Measurements from ENCODE around the gene TRIM66.

Gene TRIM66

DNA sequence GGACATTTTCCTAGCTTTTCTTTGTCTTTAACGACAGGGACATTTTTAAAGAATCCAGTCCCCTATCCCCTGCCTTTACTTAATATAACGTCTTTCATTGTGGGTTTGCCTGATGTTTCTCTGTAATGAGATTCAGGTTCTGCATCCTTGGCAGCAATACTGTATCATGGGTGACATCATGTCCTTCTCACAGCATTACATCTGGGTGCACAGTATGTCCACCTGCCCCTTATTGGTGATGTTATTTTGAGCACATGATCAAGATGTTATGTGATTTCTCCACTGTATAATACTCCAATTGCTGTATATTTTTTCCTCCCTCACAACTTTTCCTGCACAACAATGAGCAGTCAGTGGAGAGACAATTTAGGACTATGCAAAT, 78.8 kb downstream of the TRIM66 start:
- no peak for DNase-seq

DNA sequence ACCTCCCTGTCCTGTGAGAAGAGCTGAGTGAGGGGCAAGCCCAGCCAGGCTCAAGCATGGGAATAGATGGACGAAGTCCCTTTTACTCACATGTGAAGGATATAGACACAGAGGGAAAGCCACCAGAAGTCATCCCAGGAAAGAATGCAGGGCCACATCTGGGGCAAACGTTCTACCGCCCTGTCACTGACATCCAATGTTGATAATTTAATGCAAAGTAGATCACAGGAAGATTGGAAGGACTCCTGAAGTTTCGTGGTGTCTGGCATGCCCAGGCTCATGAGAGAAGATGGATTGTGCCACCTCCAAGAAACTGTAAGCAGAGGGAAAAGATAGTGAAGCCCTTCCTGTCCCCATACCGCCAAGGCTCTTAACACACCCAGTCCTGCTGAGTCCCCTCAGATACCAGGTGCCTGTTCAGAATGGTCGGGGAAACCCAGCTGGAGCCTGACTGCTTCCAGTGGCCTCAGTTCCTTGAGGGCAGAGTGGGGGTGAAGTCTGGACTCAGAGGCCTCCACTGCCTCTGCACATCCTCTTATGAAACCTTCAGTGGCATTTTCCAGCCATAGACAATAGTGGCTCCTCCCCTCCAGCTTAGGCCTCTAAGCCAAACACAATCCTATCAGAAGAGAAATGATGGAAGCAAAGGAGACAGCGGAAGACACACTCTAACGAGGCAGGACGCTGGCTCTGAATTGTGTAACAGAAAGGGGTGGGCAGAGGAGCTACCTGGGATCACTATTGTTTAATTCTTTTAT, 80.9 kb downstream of the TRIM66 start:
- no peak for DNase-seq

DNA sequence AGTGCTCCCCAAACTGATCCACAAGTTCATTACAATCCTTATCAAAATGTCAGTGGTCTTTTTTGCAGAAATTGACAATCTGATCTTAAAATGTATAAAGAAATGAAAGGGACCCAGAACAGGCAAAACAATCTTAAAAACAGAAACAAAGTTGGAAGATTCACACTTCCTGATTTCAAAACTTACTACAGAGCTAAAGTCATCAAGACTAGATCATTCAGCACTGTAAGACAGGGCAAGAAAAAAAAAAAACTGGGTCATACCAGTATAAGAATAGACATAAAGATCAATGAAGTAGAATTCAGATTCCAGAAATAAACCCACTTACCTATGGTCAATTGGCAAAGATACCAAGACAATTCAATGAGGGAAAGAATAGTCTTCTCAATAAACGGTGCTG, 84.0 kb downstream of the TRIM66 start:
- DNase-seq = no peak

DNA sequence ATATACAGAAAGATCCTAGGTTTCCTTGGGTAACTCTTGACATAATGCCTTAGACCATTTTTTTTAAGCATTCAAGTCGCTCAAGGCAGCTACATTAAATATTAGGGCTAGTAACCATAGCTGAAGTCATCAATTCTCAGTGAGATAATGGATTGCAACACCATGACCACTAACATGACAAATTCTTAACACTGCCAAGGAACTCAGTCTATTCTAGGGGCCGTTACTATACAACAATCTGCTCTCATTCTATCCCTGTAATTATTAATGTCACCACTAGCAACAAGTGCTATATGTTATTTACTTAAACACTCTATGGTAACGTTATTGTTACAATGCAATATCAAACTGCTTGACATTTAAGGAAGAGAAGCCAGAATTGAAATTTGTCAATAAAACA, 85.3 kb downstream of the TRIM66 start:
- no peak for DNase-seq

DNA sequence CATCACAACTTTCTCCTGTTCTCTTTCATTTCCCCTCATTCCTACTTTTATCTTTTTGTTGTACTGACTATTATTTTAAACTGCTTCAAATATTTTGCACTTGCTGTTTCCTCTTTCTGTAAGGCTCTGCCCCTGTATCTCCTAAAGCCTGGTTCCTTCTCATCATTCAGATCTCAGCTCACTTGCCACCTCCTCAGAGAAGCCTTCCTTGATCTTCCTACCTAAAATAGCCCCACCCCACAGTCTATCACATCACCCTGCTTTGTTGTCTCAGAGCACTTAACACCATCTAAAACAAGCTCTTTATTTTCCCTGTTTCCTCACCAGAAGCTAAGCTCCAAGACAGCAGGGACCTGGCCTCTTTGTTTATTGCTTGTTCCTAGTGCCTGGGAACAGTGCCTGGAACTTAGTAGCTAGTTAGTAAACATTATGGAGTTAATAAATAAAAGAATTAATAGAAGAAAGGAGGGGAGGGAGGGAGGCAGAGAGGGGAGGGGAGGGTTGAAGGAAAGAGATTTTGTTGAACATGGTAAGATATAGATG, 85.9 kb downstream of the TRIM66 start:
- no peak for DNase-seq

DNA sequence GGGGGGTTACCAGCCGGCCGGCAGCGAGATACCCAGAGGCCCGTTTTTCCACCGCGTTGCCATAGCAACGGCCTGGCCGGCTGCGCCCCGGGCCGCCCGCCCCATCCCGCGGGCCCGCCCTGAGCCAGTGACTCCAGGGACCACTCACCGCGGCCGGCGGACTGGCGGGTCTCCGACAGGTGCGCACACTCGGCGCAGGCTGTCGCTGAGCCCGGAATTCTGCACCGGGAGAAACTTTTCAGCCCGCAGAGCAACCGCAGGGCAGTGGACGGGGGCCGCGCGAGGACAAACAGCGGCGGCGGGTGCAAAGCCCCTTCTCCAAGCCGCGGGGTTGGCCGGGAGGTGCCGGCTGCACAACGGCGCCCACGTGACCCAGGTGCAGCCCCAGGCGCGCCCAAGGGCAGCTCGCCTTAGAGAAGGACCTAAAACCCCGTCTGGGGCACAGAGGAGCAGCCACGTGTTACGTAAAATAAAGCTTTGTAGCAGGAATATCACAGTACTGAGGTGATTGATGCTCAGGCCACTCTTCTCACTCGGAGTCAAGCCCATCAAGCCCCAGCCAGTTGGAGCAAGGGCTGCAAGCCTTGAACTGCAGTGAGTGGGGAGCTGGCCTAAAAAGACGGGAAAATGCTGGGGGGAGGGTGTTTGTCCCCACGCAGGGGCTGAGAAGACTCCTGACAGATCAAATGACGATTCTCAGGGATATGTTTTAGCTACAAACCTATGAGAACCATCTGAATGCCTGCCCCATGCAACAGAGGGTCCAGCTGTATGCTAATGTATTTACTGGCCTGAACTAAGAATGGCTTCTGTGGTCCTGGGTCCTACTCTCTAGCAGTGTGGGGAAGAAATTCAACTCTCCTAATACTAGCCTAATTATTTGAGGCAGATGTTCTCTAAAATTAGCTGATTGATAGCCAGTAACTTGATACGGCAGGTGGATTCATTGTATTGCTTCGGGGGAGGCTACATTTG, 88.2 kb downstream of the TRIM66 start, which contains the start of gene STK33:
TSS of gene STK33 (minus strand) at position 294 of the 975 bp plus-strand sequence. CDS start 119,323 bp downstream, outside the sequence.
- DNase-seq = peak; percentile 92

DNA sequence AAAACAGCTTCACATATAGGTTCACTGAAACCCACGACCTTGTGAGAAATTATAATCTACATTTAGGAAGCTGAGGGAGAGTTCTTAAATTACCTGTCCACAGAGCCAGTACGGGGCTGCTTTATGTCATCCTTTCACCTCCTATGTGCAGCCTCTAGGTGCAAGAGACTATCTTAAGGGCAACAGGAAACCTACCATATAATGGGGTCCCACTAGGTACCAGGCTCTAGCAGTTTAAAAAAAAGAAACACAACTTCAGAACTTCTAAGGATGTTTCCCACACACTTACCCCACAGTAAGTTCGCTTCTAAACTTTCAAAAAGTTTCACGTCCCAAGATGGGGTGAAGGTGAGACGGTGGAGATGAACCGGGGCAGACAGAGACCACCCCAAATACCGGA, 89.0 kb downstream of the TRIM66 start:
- no peak for DNase-seq

DNA sequence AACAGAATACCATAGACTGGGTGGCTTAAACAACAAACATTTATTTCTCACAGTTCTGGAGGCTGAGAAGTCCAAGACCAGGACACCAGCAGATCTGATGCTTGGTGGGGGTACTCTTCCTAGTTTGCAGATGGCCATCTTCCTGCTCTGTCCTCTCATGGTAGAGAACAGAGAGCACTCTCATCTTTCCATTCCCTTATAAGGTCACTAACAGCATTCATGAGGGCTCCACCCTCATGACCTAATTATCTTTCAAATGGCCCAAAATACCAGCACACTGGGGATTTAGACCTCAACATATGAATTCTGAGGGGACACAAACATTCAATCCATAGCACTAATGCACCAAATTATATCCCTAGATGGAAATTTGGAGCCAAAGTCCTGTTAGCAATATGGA, 94.5 kb downstream of the TRIM66 start:
- DNase-seq = no peak

DNA sequence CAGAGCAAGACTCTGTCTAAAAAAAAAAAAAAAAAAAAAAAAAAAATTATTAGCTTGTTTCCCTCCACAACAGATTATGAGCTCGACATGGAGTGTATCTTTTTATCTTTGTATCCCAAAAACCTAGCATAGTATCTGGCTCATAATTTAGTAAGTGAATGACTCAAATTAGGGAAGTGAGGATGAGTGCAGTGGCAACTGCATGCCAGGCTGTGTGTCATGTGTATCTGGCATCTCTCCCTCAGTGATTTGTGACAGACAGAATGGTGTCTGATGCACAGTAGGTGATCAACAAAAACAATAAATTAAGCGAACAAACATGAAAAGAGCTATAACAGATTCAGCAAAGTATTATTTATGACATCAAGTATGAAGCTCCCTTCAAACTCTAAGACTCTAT, 95.7 kb downstream of the TRIM66 start:
- DNase-seq = no peak

DNA sequence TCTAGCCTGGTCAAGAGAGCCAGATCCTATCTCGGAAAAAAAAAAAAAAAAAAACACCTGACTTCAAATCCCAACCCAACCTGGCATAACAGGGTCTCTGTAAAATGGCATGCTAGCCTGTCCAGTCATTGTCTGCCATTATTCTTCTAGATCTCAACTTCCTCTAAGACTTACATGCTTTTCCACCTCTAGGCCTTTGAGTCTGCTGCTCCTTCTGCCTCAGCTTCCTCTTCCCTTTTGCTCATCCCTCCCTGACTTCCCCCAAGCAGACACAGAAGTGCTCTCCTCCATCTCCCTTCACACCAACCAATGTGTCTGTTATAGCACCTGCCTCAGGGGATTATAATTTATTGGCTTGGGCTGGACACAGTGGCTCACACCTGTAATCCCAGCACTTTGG, 96.3 kb downstream of the TRIM66 start:
- DNase-seq = no peak

DNA sequence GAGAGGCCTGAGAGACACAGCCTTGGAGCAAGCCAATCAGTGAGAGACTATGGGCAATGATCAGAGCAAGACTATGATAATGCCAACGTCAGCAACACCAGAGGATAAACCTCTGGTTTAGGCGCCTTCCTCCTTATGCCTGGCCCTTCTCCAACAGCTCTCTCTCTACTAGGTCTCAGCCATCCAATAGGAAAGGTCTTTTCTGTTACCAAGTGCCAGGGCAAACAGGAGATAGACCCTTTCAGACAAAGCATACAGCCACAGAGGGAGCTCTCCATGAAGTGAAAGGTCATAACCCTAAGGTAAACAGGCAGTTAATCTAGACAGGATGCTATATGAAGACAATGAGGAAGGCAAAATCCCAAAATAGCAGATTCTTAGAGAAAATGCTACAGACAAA, 98.0 kb downstream of the TRIM66 start:
- DNase-seq = no peak

DNA sequence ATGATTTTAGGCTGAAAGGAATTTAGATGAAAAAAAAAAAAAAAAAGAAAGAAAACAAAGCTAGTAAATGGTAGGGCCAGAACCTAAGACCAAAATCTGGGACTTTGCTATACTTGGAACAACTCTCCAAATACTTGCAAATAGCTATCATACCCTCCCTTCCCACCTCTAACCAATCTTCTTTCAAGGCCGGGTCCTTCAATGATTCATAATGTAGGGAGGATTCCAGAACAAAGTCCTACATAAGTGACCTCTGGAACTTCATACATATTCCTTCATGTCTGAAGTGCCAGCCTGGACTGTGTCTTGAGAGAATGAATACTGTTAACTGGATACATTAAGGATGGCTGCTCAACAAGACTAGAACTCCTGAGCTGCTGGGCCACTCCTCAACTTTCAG, 98.4 kb downstream of the TRIM66 start:
- DNase-seq = no peak

DNA sequence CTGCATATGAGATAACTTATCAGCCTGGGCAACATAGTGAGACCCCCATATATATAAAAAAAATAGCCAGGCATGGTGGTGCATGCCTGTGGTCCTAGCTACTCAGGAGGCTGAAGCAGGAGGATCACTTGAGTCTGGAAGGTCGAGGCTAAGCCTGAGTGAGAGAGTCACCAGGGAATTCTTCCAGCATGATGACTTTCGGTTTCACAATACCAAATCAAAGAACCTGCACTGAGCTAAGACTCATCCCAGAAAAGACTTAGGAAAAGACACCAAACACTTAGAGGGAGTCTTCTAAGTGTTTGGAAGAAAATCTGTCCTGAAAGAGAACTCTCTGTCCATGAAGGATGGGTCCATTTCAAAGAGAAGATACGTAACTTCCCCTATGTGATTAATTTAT, 101.2 kb downstream of the TRIM66 start:
- DNase-seq = no peak

DNA sequence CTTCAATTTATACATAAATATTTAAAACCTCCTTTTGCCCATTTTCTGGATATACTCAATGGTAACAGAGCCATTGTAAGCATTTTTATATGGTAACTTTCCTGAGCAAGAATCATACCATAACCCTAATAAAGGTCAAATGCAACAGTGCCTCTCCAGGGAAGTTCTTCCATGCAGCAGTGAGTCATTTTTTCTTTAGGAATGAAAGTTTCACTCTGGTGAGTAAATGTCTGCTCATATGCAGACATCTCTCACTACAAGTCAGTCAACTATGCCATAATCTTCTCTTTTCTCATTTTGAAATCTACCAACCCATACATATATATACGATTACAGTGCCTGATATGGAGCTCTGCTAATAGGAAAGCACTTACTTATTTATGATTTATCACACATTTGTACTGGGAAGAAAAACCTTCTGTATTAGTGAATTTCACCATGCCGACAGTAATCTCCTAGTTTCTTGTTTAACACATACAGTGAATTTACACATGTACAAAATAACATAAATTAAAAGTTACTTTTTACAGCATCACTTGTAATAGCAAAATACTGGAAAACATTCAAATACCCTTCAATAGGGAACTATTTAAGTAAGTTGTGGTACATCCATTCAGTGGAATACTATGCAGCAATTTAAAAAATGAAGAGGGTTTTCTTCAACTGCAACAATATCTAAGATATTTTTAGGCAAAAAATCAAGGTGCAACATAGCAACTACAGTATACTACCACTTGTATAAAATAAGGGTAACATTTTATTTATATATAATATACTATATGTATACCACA, 104.5 kb downstream of the TRIM66 start:
- no peak for DNase-seq

DNA sequence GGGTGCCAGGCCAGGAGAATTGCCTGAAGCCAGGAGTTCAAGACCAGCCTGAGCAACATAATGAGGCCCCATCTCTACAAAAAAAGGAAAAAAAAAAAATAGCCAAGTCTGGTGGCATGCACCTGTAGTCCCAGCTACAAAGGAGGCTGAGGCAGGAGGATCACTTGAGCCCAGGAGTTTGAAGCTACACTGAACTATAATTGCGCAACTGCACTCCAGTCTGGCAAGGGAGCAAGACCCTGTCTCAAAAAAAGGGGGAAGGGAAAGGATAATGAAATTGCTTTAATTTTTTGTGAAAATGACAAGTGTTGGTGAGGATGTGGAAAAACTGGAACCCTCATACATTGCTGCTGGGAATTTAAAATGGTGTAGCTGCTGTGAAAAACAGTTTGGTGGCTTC, 107.7 kb downstream of the TRIM66 start:
- DNase-seq = no peak

DNA sequence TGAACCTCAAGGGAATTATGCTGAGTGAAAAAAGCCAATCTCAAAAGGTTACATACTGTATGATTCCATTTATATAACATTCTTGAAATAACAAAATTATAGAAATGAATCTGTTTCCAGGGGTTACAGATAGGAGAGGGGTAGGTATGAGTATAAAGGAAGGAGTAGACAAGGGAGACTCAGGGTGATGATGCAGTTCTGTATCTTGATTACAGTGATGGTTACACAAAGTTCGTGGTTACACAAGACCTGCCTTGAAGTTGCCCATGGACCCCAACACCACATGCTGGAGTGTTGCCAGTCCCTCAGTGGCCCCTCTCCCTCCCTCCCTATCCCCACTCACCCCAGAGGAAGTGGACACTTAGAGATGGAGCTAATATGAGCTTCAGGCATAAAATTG, 108.7 kb downstream of the TRIM66 start:
- DNase-seq = no peak

DNA sequence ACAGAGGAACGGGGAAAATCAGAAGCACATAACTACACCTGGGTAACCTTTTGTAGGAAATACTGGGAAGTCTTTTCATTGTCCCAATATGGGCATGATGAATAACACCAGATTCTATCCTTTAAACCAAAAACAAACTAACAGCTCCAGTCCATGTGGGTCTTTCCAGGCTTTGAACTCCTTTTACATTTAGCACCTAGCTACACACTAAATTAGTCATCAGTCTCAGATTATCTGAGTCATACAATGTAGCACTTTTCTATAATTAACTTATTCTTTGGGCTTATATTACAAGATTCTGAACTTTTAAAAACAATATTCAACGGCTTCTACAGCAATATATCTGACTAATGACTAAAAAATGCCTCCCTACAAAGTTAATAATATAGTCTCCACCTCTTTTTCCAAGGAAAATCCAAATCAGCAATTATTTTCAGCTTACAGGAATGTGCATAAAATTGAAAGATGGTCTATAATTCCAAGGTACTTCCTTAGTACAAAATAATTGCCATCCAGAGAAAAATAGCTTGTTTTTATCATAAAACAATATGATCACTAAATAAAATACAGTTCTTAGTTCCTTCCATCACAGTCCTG, 114.8 kb downstream of the TRIM66 start:
- no peak for DNase-seq

DNA sequence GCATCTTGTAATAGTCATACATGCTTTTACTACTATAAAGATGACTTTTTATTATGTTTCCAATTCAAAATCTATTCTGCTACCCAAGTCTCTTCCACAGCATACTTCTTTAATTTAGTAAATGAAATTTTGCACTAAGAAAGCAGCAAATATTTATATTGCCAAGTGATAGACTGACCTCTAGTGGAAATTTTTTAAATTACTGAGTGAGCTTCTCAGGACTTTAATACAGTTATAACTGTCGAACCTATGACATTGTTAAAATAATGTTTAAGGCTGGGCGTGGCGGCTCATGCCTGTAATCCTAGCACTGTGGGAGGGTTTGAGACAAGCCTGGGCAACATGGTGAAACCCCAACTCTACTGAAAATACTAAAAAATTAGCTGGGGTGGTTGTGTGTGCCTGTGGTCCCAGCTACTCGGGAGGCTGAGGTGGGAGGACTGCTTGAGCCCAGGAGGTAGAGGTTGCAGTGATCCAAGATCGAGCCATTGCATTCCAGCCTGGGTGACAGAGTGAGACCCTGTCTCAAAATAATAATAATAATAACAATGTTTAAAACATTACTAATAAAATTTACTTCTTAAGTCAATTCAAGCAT, 115.8 kb downstream of the TRIM66 start:
- peak; percentile 50 for DNase-seq

DNA sequence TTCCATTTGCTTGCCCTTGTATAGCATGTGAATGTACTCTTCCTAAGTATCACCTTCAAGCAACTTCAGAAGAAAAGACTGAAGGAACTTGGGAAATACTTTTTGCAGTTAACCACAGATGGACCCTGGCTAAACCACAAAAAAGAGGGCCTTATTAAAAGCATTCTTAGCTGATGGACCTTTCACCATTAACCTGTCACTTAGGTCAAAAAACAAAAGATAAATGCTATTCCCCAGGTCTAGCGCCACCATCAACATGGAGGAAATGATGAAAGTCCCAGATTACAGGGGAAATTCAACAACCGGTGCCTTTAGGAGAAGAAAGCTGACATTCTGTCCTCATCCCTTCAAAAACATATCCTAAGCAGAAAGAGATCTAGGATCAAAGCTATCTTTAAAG, 117.9 kb downstream of the TRIM66 start:
- no peak for DNase-seq

Measured in retina (tissue), 1 donor.